Suppressor macrophage (primary cell): ENCODE results near the gene SLFNL1.
A peak's percentile ranks its signal among the peaks of the same experiment; 100 is the strongest.

Experiments
- DNase-seq, 4 experiments: peaks; one replicate each; pipeline ENCODE4 v3.0.0-alpha.2; 2020 to 2022

SLFNL1 gene

DNA sequence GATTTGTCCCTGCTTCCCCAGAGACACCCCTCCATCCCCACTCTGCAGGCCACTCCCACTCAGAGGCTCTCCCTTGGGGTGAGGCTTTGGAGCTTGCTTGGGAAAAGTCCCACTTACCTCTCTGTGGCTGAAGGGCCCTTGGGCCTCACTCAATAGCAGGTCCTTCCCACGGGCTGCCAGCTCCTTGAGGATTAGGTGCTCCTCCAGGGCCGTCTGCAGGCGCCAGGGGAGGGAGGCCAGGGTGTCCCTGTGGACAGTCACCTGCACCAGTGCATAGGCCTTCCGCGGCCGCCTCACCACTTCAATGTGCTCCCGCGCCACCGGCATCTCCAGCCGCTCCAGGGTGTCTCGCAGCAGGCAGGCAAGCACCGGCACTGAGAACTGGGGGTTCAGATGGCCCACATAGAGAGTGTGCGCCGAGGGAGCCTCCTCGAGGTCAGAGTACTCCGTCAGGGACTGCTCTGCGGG, 1.4 kb downstream of the SLFNL1 start:
- no peak for DNase-seq

GRCh38 chr1:41019353-41019745, 2.2 kb downstream of the SLFNL1 start:
- DNase-seq, result no peak

DNA sequence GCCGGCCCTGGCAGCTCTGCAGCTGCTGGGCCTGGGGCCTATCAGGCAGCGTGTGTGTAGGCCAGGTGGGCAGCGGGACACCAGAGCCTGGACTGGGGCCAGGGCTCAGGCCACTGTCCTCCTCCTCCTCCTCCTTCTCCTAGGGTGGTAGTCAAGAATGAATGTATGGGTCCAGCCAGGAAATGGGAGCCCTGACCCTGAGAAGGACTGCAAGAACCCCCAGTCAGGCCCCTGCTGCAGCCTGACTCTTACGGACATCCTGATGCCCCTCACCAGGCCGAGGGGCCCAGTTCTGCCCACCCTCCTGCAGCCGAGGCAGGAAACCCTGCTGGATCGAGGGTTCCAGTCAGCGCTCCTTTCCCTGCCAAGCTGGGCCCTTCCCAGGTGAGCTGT, 3.5 kb downstream of the SLFNL1 start:
- no peak for DNase-seq

DNA sequence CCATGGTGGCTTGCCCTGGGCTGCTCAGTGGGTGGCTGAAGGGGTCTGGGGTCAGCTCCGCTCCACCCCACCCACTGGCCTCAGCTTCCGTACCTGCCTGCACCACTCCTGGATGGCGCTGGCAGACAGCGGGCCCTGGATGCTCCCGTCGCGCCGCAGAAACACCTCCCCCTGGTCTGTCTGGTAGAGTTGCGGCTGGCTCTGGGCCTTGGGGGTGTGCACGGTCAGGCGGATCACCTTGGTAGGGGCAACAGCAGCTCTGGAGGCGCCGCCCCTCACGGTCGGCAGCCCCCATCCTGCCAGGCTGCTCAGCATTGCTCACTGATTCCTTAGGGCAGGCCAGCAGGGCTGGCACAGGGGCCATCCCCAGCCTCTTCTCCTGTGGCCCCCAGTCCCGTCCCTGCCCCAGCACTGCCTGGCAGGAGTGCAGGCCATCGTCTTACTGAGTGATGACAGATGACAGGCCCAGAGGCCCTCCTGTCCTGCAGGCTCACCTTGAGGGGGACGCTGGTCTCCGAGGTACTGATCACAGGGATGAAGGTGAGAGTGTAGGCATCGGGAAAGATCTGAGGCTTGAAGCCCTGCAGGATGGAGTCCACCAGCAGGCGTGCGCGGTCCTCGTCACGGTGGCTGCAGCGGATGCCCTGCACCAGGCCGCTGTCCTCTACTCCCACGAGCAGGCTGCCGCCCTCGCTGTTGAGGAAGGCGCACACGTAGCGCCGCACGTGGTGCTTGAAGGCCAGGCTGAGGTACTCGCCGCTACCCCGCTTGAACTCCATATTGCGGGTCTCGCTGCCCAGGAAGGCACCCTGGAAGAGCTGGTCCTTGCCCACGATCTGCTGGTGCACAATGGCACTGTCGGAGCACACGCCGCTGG, 4.1 kb downstream of the SLFNL1 start:
- no peak for DNase-seq

DNA sequence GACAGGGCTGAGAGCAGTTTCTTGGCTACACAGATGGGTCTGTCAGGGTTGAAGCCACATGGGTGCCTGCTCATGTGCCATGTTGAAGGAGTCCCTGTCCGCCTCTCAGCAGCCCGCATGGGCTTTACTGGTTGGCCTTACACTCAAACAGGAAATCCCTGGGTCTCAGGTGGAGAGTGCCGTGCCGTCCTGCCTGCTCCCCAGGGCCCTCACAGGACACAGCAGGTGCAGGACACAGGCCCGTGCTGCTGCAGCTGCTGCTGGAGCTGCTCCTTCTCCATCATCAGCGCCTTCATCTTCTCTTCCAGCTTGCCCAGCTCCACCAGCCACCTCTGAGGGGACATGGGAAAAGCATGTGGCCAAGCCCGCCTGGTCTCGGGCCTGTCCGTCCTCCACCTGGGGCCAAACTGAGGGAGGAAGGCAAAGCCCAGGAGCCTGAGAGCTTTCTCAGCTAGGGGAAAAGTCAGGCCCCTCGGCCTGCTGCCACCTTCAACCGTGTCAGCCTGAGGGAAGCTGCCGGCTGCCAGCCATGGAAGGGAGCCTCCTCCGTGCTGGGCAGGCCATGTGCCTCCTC, 5.5 kb downstream of the SLFNL1 start:
- DNase-seq, result no peak

GRCh38 chr1:41015281-41015896, 6.1 kb downstream of the SLFNL1 start:
- no peak for DNase-seq

DNA sequence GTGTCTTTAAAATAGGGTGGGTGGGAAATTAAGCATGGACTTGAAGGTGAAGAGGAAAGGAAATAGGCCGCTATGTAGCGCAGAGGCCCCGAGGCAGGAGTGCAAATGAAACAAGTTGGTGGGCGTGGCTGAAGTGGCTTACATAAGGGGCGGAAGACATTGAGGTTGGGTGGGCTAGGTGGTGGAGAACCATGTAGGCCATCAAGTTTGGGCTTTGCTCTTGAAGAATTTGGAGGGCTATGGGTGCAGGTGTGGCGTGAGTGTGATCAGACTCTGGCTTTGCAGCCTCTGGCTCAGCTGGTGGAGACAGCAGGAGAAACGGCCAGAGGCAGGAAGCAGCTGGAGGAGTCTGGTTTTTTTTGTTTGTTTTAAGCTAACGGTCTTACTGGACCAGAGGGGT, 6.7 kb downstream of the SLFNL1 start:
- DNase-seq, result no peak

GRCh38 chr1:41013796-41014195, 7.7 kb downstream of the SLFNL1 start:
- peak; percentile 68 to 89 (median 80) for DNase-seq

DNA sequence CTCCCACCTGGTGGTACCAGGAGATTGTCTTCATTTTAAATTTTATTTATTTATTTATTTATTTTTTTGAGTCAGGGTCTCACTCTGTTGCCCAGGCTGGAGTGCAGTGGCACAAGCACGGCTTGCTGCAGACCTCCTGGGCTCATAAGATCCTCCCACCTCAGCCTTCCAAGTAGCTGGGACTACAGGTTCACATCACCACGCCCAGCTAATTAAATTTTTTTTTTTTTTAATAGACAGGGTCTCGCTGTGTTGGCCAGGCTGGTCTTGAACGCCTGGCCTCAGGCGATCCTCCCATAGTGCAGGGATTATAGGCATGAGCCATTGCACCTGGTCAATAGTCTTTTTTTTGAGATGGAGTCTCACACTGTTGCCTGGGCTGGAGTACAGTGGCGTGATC, 8.5 kb downstream of the SLFNL1 start:
- no peak for DNase-seq

GRCh38 chr1:41010345-41010744, 11.2 kb downstream of the SLFNL1 start:
- DNase-seq, result no peak

DNA sequence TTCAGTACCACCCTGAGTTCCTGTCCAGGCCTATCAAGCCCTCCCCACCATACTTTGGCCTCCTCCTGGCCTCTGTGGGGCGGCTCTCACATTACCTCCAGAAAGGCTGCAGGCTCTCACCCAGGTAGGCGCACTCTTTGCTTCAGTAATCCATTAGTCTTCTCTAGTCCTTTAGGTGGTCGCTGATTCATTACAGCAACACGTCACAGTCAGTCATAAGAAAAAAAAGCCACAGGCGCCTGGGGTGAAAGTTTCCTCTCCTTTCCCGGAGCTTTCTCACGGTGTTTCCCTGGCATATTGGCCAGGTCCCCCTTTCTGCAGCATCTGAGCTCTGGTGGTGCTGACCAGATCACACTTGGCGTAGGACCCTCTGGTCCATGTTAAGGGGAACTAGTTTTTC, 12.1 kb downstream of the SLFNL1 start:
- no peak for DNase-seq

GRCh38 chr1:41006942-41007865, 14.3 kb downstream of the SLFNL1 start:
- no peak for DNase-seq

DNA sequence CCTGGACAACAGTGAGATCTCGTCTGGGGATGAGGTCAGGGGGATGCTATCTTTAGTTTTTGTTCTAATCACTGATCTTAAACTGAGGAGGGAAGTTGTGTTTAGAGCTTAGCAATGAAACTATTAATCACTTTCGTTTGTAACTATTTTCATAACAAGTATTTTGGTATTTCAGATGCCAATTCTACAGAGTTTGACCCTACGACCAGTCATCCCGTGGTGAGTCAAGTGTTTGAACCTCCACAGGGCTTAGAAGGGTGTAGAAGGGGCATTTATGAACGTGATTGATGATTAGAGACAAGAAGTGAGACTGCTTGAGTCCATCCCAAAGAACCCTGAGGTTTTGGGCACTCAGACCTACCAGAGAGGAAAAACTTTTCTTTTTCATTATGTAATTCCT, 15.6 kb downstream of the SLFNL1 start:
- no peak for DNase-seq

- DNase-seq, result peak; percentile 95 to 97 (median 96)
Observed at GRCh38 chr1:41003640-41004220, 17.8 kb downstream of the SLFNL1 start.

DNA sequence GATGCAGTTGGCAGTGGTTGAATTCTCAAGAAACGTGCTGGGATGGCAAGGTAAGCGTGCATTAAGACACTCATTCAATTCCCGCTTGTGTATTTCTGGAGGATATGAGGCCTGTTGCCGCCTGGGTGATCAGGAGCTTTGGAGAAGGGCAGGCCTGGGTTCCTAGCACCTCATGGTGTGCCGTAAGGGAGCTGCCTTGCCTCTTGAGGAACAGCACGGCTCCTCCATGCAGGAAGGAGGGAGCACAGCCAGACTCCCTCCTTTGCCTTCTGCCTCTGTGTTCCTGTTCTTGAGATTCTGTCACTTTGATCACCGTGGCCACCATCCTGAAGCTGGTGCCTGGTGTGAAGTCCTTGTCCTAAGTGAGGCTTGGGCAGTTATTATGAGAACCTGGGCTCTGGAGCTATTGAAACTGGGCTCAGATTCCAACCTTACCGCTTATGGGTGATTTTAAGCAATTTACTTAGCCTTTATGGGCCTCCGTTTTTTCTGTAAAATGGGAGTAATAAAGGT, 18.3 kb downstream of the SLFNL1 start:
- DNase-seq, result no peak

GRCh38 chr1:40998668-40999067, 22.9 kb downstream of the SLFNL1 start:
- DNase-seq, result no peak

GRCh38 chr1:40997096-40997495, 24.4 kb downstream of the SLFNL1 start:
- no peak for DNase-seq

DNA sequence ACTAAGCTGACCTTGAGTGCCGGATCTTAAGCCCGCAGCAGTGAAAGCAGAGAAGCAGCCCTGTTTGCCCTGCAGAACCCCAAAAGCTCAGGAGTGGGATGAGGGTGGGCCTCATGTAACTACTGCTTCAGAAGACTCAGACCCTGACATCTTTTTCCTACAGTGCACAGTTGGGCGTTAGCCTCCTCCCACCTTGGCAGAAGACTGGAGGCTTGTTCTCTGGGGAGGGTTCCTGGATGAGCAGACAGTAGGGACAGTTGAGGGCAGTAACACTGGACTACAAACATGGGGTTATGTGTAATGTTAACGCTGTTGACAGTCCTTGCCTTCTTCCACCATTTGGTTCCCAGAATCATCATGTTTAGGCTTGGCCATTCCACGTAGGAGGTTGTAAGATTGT, 32.5 kb downstream of the SLFNL1 start:
- DNase-seq, result no peak

DNA sequence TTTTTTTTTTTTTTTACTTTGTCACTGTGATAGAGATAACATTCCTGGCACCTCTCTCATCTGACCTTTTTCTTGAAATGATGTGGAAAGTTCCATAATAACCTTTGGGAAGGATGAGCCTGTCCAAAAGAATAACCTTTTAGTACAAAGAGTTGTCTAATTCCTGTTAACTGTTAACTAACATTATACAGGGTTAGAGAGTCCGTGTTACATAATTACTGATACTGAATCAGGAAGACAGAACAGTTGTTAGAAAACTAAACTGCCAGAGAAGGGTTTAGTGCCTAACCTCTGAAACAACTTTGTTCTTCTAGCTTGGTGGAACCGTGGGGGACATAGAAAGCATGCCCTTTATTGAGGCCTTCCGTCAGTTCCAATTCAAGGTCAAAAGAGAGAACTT, 33.2 kb downstream of the SLFNL1 start:
- DNase-seq, result no peak

- no peak for DNase-seq
Observed at GRCh38 chr1:40987439-40988276, 33.9 kb downstream of the SLFNL1 start.

- no peak for DNase-seq
Observed at GRCh38 chr1:40986956-40987355, 34.6 kb downstream of the SLFNL1 start.
